ENCODE measurements around the gene SCOC.

DNA sequence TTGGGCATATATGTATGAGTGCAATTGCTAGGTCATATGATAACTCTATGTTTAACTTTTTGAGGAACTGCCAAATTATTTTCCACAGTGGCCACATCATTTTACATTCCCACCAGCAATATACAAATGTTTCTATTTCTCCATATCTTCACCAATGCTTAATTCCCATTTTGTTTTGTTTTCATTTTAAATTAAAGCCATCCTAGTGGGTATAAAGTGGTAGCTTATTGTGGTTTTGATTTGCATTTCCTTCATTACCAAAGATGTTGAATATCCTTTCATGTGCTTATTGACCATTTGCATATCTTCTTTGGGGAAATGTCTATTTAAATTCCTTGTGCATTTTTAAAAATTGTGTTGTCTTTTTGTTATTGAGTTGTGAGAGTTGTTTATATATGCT, 36.7 kb upstream of the SCOC start:
- no peak for TF ChIP-seq POLR2AphosphoS5 (IDR thresholded peaks at IDR 0.05; ENCODE audit: low read depth, low read length)
- no peak for TF ChIP-seq TAF1 (IDR thresholded peaks at IDR 0.05; ENCODE audit: borderline replicate concordance, insufficient read depth, low read length)
- TF ChIP-seq, protein P1, sequence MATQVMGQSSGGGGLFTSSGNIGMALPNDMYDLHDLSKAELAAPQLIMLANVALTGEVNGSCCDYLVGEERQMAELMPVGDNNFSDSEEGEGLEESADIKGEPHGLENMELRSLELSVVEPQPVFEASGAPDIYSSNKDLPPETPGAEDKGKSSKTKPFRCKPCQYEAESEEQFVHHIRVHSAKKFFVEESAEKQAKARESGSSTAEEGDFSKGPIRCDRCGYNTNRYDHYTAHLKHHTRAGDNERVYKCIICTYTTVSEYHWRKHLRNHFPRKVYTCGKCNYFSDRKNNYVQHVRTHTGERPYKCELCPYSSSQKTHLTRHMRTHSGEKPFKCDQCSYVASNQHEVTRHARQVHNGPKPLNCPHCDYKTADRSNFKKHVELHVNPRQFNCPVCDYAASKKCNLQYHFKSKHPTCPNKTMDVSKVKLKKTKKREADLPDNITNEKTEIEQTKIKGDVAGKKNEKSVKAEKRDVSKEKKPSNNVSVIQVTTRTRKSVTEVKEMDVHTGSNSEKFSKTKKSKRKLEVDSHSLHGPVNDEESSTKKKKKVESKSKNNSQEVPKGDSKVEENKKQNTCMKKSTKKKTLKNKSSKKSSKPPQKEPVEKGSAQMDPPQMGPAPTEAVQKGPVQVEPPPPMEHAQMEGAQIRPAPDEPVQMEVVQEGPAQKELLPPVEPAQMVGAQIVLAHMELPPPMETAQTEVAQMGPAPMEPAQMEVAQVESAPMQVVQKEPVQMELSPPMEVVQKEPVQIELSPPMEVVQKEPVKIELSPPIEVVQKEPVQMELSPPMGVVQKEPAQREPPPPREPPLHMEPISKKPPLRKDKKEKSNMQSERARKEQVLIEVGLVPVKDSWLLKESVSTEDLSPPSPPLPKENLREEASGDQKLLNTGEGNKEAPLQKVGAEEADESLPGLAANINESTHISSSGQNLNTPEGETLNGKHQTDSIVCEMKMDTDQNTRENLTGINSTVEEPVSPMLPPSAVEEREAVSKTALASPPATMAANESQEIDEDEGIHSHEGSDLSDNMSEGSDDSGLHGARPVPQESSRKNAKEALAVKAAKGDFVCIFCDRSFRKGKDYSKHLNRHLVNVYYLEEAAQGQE (IDR thresholded peaks at IDR 0.05; ENCODE audit: insufficient read depth in 1 of 2, low read depth in 2 of 2, low read length in 2 of 2): no peak
- no peak for TF ChIP-seq SIN3A (IDR thresholded peaks at IDR 0.05; ENCODE audit: borderline replicate concordance, insufficient read depth, low read length)

All from PFSK-1 (cell line).